Gastroesophageal sphincter (tissue), 4 donors: ENCODE measurements around the gene SDK1. TPM values are rescaled to one million over a fixed set of nuclear protein-coding genes. Genes with fewer than 3 reads are reported as not detected.

Experiments
- ATAC-seq: fragments of 150-250 bp; one replicate; pipeline ENCODE4 v1.9.1; 2016; ENCODE audit warnings: mild to moderate bottlenecking, moderate library complexity
- H3K27ac ChIP-seq, 4 donors: fragments of 200-600 bp; sonication (generic) in 3 of 4; 1 replicate in 3 of 4; 2 replicates in 1 of 4; pipeline ENCODE4 v1.5.1; 2016 to 2019
- H3K27me3 ChIP-seq: fragments of 200-600 bp; sonication (generic); one replicate; pipeline ENCODE4 v1.5.1; 2019
- H3K36me3 ChIP-seq, 2 donors: fragments of 200-600 bp; sonication (generic); one replicate each; pipeline ENCODE4 v1.5.1; 2019; ENCODE audit warnings: control low read depth in 1 of 2
- H3K4me1 ChIP-seq, 3 donors: fragments of 200-600 bp; sonication (generic); 1 replicate in 2 of 3; 2 replicates in 1 of 3; pipeline ENCODE4 v1.5.1; 2016 to 2019; ENCODE audit warnings: control low read depth in 2 of 3
- H3K4me3 ChIP-seq, 2 donors: fragments of 200-600 bp; sonication (generic); one replicate each; pipeline ENCODE4 v1.5.1; 2019; ENCODE audit warnings: mild to moderate bottlenecking in 1 of 2, moderate library complexity in 1 of 2
- H3K9me3 ChIP-seq, 3 donors: fragments of 200-600 bp; sonication (generic); one replicate each; pipeline ENCODE4 v1.5.1; 2017 to 2019; ENCODE audit warnings: control low read depth in 2 of 3
- CTCF ChIP-seq, 4 experiments: fragments of 200-600 bp in 2 of 4; fragments of 450-650 bp in 2 of 4; sonication (generic) in 1 of 4; IDR thresholded peaks; one replicate each; pipeline ENCODE4 v1.5.1; 2017 to 2019; ENCODE audit warnings: antibody characterized with exemption in 4 of 4, mild to moderate bottlenecking in 2 of 4, moderate library complexity in 2 of 4
- EP300 ChIP-seq: sonication (generic); formaldehyde crosslinking; IDR thresholded peaks from one replicate; pipeline ENCODE4 v1.6.1; 2017; ENCODE audit warnings: antibody characterized with exemption, mild to moderate bottlenecking
- POLR2A ChIP-seq, 2 donors: fragments of 450-650 bp; IDR thresholded peaks; one replicate each; pipeline ENCODE4 v1.6.1; 2017; ENCODE audit warnings: antibody characterized with exemption in 2 of 2, mild to moderate bottlenecking in 2 of 2, moderate library complexity in 1 of 2
- POLR2AphosphoS5 ChIP-seq: sonication (generic); formaldehyde crosslinking; IDR thresholded peaks from one replicate; pipeline ENCODE4 v1.6.1; 2017; ENCODE audit warnings: antibody characterized with exemption
- WGBS, 2 donors: methylation state at CpG; one replicate each; pipeline ENCODE4 v1.1.5; 2018; ENCODE audit warnings: low coverage in 1 of 2; 5-methylcytosine and 5-hydroxymethylcytosine counted together
- total RNA-seq, 4 donors: library from RNA; depleted of rRNA; stranded (reverse); fragments of >200 nt; gene quantifications; one replicate each; pipeline ENCODE4 v1.1.0, GENCODE V29; 2016

The SDK1 gene
- total RNA-seq, 4 donors from 2014 or later: 6.1 to 13.6 (median 8.7) TPM

- Histone ChIP-seq H3K4me3 (no peak overlapping the region), H3K36me3 (no peaks in the 10 kb centered on the region), H3K27ac (no peak overlapping the region), H3K27me3 (no peaks in the 10 kb centered on the region), H3K4me1 (no peaks in the 10 kb centered on the region), H3K9me3 (no peaks in the 10 kb centered on the region)
- TF ChIP-seq CTCF (IDR thresholded peaks at IDR 0.05) (no peak), POLR2AphosphoS5 (no peak), EP300 (no peak), POLR2A (IDR thresholded peaks at IDR 0.05) (no peak)
- 81 to 83% methylated on average over 9 of the region's 9 CpGs for WGBS, 2 donors
- ATAC-seq: no peak
These were observed 467.1 kb downstream of the SDK1 start for GRCh38 chr7:3767917-3768777.

GRCh38 chr7:3771906-3772305 lies 470.9 kb downstream of the SDK1 start:
- WGBS, 2 donors: 65 to 66% methylated on average over 3 of the region's 3 CpGs

DNA sequence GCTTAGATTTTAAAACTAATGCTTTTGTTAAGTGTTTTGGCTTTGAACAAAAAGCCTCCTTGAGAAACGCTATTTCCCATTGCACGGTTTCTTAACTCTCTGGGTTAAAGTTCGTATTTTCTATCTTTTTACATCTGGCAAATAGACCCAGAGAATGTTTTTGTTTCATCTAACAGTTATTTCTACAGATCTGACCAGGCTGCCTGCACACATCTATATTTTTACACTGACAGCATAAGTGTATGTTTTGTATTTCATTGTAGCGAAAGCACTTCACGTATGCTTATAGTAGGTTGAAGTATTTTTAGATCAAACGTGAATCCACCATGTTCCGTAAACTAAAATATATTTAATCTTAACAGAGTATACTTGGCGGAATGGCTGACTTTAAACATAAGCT lies 477.3 kb downstream of the SDK1 start:
- WGBS, 2 donors: 42 to 49% methylated on average over 8 of the region's 8 CpGs
- peaks cover 0 to 5% (median 0%) of the 10 kb centered on the region in 3 donors for H3K4me1 ChIP-seq
- H3K4me3 ChIP-seq: no peak overlapping the region
- ATAC-seq: no peak
- H3K27me3 ChIP-seq: no peaks in the 10 kb centered on the region
- H3K9me3 ChIP-seq: peaks cover 0 to 16% (median 3%) of the 10 kb centered on the region in 3 donors
- H3K27ac ChIP-seq: no peak overlapping the region
- H3K36me3 ChIP-seq: no peaks in the 10 kb centered on the region
- TF ChIP-seq POLR2A (IDR thresholded peaks at IDR 0.05) (no peak), POLR2AphosphoS5 (no peak), CTCF (IDR thresholded peaks at IDR 0.05) (no peak), EP300 (no peak)

More at GRCh38 chr7:3771906-3772305, 470.9 kb downstream of the SDK1 start:
- H3K4me3 ChIP-seq: no peak overlapping the region
- no peaks in the 10 kb centered on the region for H3K27me3 ChIP-seq
- ATAC-seq: no peak
- no peaks in the 10 kb centered on the region for H3K4me1 ChIP-seq
- TF ChIP-seq CTCF (IDR thresholded peaks at IDR 0.05) (no peak), EP300 (no peak), POLR2A (IDR thresholded peaks at IDR 0.05) (no peak), POLR2AphosphoS5 (no peak)
- no peaks in the 10 kb centered on the region for H3K9me3 ChIP-seq
- no peak overlapping the region for H3K27ac ChIP-seq
- H3K36me3 ChIP-seq: no peaks in the 10 kb centered on the region

DNA sequence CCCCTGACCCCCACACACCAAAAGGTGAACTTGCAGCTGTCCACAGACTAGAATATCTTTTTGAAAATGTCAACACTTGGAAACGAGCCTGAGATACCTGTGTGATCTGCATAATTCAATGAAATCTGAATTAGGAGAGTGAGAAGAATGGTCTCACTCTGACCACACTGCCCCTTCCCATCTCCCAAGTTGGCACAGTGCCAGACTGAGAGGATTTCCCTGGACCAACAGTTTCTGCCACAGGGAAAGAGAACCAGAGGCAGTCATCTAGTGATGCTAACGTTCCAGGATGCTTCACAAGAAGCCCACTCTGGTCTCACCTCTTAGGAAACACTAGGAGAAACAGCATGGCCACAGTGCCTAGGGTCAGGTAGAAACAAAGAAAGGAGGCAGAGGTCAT lies 479.0 kb downstream of the SDK1 start:
- Histone ChIP-seq H3K4me3 (no peak overlapping the region), H3K27me3 (no peaks in the 10 kb centered on the region), H3K4me1 (peaks cover 0 to 5% (median 0%) of the 10 kb centered on the region in 3 donors), H3K27ac (no peak overlapping the region), H3K36me3 (no peaks in the 10 kb centered on the region), H3K9me3 (peaks cover 0 to 16% (median 3%) of the 10 kb centered on the region in 3 donors)
- TF ChIP-seq POLR2AphosphoS5 (no peak), EP300 (no peak), CTCF (IDR thresholded peaks at IDR 0.05) (no peak)
- ATAC-seq: no peak
- 80 to 83% methylated on average over 1 of the region's 2 CpGs for WGBS, 2 donors

DNA sequence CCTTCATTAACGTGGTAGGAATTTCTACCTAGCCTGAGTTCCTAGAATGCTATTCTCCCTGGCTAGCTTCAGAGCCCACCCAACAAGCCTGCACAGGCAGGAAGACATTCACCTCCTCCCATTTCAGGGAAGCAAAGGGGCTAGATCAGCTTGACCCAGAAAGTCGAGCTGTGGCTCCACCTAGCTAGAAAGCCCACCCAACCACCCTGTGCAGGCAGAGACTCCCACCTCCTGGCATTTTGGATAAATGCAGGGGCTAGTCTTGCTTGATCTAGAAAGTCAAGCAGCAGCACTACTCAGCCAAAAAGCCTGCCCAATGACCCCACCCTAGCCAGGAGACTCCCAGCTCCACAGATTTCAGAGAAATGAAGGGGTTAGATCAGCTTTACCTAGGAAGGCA lies 479.5 kb downstream of the SDK1 start:
- H3K4me3 ChIP-seq: no peak overlapping the region
- no peak overlapping the region for H3K27ac ChIP-seq
- H3K36me3 ChIP-seq: no peaks in the 10 kb centered on the region
- H3K27me3 ChIP-seq: no peaks in the 10 kb centered on the region
- WGBS, 2 donors: 80 to 100% methylated on average over 1 of the region's 2 CpGs
- TF ChIP-seq EP300: no peak
- no peak for TF ChIP-seq POLR2AphosphoS5
- no peak for TF ChIP-seq POLR2A (IDR thresholded peaks at IDR 0.05)
- no peak for TF ChIP-seq CTCF (IDR thresholded peaks at IDR 0.05)
- H3K4me1 ChIP-seq: peaks cover 0 to 5% (median 0%) of the 10 kb centered on the region in 3 donors
- ATAC-seq: no peak
- H3K9me3 ChIP-seq: peaks cover 0 to 16% (median 3%) of the 10 kb centered on the region in 3 donors
